DMS114 treated with DMSO at 0.1 percent for 48 hours (cell line): ENCODE data around the gene ASMTL.
"Not testable (repeated sequence)": the region's sequence is repeated elsewhere in the genome, so short reads cannot be mapped to it uniquely, and the experiment has no call there.

Experiments used
- DNase-seq: peaks from one replicate; lab custom pipeline; 2025; ENCODE audit not compliant: unreplicated experiment; lab: John Stamatoyannopoulos, UW

ASMTL gene

GRCh38 chrX:1462596-1463251 lies 10.0 kb upstream of the ASMTL start:
- no peak for DNase-seq

GRCh38 chrX:1462110-1462509 lies 9.4 kb upstream of the ASMTL start:
- DNase-seq: no peak

- DNase-seq: no peak
Observed at GRCh38 chrX:1455948-1456280, 3.2 kb upstream of the ASMTL start.

DNA sequence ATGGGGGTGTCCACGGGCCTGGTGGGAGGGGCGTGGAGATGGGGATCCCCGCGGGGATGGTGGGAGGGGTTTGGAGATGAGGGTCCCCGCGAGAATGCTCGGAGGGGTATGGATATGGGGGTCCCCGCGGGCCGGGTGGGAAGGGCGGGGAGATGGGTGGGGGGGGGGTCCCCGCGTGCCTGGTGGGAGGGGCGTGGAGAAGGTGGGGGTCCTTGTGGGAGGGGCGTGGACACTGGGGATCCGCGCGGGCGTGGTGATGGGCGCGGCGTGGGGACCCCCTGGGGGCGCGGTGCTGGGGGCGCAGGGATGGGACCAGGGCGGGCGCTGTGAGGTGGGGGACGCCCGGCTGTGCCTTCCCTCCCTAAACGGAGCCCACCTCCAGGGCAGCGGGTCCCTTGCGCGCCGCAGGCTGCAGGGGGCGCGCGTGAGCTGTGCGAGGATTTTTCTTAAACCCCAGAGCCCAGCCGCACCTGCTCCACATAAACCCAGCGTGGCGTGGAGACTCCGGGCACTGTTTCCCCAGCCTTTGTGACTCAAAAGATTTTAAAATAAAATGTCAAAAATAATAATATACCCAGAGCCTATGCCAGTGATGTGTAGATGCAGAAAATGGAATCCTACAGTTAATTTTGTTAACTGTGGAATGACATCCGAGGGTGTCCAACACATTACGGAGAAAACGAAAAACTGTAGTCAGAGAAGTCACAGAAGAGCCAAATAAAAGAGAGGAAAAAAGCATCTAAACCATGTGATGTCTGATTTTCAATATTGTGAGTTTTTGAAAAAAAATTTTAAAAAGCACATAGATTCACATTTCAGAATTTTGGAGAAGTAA lies 1.5 kb upstream of the ASMTL start:
- no peak for DNase-seq

DNA sequence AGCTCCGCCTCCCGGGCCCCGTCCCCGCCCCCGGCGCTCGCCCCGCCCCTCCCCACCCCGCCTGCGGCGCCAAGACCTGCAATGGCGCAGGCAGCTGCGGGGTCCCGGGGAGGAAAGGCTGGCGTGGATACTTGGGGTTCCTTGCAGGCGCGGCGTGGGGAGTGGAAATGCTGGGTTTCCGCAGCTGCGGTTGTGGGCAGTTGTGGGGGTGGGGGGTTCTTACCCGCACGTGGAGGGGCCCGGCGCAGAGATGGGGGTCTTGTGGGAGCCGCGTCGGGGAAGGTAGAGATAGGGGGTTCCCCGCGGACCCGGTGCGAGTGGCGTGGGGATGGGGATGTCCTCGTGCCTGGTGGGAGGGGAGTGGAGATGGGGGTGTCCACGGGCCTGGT lies 680 bp upstream of the ASMTL start:
- no peak for DNase-seq

DNA sequence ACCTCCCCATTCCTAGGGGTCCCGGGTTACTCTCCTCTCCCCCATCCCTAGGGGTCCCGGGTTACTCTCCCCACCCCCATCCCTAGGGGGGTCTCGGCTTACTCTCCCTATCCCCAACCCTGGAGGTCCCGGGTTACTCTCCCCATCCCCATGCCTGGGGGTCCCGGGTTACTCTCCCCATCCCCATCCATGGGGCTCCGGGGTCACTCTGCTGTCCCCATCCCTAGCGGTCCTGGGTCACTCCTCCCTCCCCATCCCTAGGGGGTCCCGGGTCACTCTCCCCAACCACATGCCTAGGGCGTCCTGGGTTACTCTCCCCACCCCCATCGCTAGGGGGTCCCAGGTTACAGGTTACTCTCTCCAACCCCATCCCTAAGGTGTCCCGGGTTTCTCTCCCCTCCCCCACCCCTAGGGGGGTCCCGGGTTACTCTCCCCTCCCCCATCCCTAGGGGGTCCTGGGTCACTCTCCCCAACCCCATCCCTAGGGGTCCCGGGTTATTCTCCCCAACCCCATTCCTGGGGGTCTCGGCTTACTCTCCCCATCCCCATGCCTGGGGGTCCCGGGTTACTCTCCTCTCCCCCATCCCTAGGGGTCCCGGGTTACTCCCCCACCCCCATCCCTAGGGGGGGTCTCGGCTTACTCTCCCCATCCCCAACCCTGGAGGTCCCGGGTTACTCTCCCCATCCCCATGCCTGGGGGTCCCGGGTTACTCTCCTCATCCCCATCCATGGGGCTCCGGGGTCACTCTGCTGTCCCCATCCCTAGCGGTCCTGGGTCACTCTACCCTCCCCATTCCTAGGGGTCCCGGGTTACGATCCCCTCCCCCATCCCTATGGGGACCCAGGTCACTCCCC lies 821 bp downstream of the ASMTL start:
- no peak for DNase-seq

DNA sequence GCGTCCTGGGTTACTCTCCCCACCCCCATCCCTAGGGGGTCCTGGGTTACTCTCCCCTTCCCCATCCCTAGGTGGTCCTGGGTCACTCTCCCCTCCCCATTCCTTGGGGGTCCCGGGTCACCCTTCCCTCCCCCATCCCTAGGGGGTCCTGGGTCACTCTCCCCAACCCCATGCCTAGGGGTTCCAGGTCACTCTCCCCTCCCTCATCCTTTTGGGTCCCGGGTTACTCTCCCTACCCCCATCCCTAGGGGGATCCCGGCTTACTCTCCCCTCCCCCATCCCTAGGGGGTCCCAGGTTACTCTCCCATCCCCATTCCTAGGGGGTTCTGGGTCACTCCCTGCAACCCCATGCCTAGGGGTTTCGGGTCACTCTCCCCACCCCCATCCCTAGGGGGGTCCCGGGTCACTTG lies 1.5 kb downstream of the ASMTL start:
- DNase-seq: no peak

DNA sequence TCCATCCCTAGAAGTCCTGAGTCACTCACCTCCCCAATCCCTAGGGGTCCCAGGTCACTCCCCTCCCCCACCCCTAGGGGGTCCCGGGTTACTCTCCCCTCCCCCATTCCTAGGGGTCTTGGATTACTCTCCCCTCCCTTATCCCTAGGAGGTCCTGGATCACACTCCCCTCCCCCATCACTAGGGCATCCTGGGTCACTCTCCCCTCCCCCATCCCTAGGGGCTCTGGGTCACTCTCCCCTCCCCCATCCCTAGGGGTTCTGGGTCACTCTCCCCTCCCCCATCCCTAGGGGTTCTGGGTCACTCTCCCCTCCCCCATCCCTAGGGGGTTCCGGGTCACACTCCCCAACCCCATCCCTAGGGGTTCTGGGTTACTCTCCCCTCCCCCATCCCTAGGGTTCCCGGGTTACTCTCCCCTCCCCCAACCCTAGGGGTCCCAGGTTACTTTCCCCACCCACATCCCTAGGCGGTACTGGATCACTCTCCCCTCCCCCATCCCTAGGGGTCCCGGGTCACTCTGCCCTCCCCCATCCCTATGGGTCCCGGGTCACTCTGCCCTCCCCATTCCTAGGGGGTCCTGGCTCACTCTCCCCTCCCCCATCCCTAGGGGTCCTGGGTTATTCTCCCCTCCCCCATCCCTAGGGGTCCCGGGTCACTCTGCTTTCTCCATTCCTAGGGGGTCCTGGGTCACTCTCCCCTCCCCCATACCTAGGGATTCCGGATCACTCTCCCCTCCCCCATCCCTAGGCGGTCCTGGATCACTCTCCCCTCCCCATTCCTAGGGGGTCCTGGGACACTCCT lies 2.1 kb downstream of the ASMTL start:
- no peak for DNase-seq

DNA sequence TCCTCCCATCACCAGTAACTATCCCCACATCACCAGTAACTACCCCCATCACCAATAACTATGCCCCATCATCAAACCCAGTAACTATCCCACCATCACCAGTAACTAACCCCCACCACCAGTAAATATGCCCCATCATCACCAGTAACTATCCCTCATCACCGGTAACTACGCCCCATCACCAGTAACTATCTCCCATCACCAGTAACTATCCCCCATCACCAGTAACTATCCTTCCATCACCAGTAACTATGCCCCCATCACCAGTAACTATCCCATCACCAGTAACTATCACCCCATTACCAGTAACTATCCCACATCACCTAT lies 2.9 kb downstream of the ASMTL start:
- DNase-seq: no peak

GRCh38 chrX:1449036-1449822 lies 3.5 kb downstream of the ASMTL start:
- no peak for DNase-seq

GRCh38 chrX:1448573-1449001 lies 4.1 kb downstream of the ASMTL start:
- DNase-seq: not testable (repeated sequence)

- not testable (repeated sequence) for DNase-seq
Observed at GRCh38 chrX:1447969-1448572, 4.6 kb downstream of the ASMTL start.

DNA sequence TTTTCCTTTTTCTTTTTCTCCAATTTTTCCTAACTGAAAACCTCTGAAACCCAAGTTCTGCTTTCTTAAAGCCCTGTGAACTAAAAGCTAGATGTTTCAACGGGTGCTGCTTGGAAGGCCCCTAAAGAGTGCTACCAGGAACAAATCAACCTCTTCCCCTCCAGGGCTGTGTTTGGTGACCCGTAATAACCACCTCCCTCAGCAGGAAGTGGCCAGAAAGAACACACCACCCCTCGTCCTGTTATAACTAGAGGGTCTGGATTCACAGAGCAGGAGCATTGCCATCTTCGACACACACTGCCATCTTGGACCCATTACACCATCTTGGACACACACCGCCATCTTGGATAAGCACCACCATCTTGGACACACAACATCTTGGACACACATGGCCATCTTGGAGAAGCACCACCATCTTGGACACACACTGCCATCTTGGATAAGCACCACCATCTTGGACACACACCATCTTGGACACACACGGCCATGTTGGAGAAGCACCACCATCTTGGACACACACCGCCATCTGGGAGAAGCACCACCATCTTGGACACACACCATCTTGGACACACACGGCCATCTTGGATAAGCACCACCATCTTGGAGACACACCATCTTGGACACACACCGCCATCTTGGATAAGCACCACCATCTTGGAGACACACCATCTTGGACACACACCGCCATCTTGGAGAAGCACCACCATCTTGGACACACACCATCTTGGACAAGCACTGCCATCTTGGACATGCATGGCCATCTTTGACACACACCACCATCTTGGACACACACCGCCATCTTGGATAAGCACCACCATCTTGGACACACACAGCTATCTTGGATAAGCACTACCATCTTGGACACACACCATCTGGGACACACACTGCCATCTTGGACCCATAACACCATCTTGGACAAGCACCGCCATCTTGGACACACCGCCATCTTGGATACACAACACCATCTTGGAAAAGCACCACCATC lies 5.4 kb downstream of the ASMTL start:
- not testable (repeated sequence) for DNase-seq

DNA sequence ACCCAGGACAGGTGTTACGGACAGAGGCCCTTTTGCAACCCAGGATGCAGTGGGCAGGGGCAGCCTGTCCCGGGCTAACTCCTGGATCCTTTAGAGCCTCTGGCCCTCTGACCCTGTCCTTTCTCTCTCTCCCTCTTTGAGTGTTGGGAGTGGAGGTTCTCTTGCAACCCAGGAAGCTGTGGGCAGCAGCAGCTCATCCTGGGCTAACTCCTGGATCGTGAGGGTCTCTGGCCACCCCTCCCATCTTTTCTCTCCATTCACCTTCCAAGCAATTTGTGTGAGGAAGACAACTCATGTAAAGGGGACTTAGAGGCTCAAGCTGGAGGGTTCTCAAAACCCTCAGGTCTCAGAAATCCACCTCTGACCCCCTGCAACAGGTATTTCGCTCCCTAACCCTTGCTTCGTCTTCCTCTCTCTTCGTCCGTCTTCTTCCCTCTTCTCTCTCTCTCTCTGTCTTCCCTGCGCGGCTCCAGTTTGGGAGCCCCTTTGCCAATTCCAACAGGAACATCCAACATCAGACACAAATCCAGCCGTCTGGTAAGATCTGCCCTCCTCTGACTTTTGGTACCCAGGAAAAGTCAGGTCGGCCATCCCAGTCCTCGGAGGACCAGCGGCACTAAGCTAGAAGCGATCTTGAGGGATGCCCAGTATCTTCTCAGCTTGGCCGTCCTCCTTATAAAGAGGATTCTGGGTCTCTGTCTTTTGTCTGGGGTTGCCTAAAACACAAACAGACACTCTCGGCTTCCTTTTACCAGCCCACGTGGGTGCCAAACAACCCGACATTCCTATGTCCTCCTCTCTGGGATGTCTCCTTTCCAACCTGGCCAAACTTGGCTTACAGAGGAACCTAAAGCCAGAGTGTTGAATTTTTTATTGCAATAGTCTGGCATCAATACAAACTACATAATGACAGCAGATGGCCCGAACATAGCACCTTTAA lies 7.9 kb downstream of the ASMTL start:
- no peak for DNase-seq

- DNase-seq: no peak
Observed at GRCh38 chrX:1443496-1444075, 9.1 kb downstream of the ASMTL start.

GRCh38 chrX:1442724-1443367 lies 9.9 kb downstream of the ASMTL start:
- DNase-seq: no peak
